HG03565 (cell line): Measurements from ENCODE around the gene MEGF6.

Experiments
- ATAC-seq: cut with Tn5 transposase; IDR thresholded peaks from one replicate; pipeline ENCODE4 v1.9.1; 2021; ENCODE audit warnings: mild to moderate bottlenecking, moderate library complexity; ENCODE audit not compliant: unreplicated experiment

MEGF6 gene

DNA sequence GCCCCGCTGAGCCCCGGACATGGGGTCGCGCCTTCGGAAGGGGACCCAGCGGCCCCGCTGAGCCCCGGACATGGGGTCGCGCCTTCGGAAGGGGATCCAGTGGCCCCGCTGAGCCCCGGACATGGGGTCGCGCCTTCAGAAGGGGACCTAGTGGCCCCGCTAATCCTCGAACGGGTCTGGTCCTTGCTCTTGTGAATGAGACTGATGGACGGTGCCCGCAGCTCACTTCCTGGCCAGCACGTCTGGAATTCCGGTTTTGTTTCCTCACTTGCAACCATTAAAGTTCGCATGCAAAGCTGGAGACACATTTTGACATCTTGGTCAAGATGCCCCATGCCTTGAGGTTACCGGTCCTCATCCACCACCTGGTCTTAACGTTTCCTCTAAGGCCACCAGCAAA lies 33.0 kb upstream of the MEGF6 start:
- ATAC-seq: no peak

- no peak for ATAC-seq
These were observed 31.8 kb upstream of the MEGF6 start for GRCh38 chr1:3642919-3643675.

DNA sequence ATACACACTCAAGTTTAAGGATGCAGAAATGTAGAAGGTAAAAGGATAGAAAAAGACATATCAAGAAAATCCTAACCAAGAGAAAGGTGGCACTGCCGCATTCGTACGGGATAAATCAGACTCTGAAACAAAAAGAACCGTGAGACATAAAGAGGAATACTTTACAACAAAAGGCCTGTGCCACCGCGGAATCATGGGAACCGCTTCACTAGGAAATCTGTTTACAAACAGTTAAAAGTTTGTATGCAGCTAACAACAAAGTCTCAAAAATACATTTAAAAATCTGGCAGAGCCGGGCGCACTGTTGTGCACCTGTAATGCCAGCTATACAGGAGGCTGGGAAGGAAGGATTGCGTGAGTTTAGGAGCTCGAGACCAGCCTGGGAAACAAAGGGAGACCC lies 30.5 kb upstream of the MEGF6 start:
- no peak for ATAC-seq

DNA sequence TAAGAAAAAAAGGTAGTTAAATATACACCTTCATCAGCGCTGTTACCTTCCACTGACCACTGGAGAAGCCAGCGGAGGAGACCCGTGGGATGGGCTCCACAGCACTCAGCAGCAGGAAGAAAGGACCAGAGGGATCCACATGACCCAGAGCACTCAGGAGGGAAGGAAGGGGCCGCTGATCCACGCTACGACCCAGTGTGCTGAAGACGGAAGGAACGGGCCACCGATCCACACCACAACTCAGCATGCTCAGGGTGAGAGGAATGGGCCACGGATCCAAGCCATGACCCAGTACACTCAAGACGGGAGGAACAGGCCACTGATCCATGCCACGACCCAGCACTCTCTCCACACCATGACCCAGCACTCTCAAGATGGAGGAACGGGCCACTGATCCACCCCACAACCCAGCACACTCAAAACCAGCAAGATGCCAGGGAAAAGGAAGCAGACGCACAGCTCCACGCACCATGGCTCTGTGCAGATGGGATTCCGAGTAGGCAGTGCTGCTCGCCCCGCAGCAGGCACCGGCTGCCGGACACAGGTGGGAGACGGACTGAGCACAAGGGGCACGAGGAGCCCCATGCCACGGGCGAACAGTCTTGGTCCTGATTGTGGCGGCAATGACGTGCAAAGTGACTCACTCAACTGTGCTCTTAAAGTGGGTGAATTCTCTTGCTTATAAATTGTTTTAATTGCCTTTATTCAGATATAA lies 29.9 kb upstream of the MEGF6 start:
- ATAC-seq: no peak

GRCh38 chr1:3640121-3640837 lies 29.0 kb upstream of the MEGF6 start:
- no peak for ATAC-seq

DNA sequence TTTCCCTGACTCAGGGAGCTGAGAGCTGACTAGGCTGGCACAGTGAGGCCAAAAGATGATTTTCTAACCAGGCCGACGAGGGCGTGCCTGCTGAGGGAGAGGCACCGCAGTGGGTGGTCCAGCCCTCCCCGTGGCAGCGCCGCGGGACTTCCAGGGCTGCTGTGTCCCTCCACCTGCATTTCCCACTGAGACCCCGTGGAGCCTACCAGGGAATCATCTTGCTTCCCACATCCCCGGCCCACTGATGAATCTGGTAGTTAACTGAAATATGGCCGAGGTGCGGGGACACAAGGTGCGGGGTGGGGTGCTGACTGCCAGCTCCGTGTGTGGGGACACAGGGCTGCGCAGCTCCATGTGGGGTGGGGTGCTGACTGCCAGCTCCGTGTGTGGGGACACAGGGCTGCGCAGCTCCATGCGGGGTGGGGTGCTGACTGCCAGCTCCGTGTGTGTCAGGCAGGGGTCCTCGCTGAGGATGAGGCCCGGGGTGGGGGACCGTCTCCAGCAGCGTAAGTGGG lies 28.1 kb upstream of the MEGF6 start:
- no peak for ATAC-seq

DNA sequence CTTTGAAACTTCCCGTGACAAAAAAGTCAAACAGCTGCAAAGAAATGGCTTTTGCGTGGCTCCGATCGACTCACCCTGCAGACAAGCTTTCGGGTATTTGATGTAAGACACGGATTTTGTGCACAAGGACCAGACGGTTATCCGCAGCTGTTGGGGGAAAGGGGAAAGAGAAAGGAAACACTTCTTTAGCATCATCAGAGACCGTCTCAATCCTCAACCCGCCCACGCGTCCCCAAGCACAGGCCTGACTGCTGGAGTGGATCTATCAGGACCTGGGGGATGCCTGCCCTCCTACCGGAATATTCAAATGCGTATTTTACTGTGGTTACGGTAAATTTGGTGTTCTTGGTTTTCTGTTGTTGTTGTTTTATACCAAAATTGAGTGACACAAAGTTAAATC lies 27.4 kb upstream of the MEGF6 start:
- no peak for ATAC-seq

DNA sequence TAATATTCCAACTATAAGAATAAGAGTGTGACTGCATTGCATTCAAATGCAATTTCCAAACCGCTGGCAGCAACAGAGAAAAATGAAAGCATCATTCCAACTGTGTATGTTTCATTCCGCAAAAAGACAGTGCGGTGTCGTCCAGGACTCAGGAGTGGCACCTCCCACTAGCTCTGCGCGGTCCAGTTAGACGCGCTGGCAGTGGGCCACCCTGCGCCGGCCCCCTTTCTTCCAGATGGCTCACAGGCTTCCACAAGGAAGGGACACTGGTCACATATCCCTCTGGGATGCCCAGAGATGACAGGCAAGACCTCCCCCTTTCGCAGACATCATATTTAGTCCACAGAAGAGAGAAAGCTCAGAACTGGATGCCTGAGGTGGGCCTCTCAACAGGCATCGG lies 26.7 kb upstream of the MEGF6 start:
- no peak for ATAC-seq

- no peak for ATAC-seq
These were observed 25.2 kb upstream of the MEGF6 start for GRCh38 chr1:3636531-3636930.

- no peak for ATAC-seq
These were observed 24.8 kb upstream of the MEGF6 start for GRCh38 chr1:3636080-3636479.

- ATAC-seq: no peak
These were observed 22.9 kb upstream of the MEGF6 start for GRCh38 chr1:3634059-3634800.

DNA sequence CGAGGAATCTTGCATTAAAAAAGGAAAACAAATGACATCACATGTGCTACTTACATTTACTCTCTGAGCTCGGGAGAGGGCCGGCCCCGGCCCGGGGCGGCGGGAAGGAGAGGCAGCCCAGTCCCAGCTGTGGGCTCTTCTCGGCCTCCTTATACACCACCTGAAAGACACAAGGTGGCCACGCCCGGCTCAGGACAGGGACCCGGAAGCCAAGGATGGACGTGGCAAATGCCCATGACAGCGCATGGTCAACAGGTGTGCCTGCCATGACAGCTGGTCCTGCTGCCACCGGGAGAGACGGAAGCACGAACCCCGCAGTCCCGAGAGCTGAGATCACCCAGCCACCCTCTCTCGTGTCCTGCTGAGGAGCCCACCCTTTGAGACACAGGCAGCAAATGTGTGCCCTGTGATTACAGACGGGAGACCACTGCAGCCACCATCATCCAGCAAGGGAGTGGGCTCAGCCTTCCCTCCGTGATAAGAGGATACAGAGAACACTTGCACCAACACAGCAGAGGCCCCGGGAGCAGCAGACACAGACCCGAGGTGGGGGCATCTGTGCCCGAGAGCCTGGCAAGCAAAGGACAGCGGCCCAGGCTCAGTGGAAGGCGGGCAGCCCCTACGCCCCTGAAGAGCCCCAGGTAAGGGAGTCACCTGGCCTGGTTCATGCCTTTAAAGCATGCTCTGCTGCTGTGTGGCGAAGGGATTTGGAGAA lies 22.2 kb upstream of the MEGF6 start:
- ATAC-seq: no peak

GRCh38 chr1:3632716-3633343 lies 21.5 kb upstream of the MEGF6 start:
- ATAC-seq: no peak

GRCh38 chr1:3632298-3632697 lies 21.0 kb upstream of the MEGF6 start:
- ATAC-seq: no peak

- no peak for ATAC-seq
These were observed 20.3 kb upstream of the MEGF6 start for GRCh38 chr1:3631320-3632260.

DNA sequence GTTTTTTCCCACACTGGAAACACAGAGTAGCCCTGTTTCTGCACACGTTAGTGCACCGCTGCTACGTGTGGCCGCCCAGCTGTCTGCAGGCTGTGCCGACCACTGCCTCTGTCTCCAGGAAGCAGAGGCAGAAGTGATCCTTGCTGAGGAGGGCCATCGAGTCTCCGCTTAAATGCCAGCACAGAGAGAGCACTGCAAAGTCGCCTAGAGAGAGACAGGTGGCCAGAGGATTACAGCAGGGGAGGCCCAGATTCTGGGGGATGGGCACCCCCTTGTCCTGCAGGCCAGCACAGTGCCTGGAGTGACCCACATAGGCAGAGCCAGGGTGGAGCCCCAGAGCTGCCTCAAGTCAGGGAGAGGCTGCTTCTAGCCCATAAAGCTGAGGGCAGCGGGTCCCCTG lies 19.6 kb upstream of the MEGF6 start:
- no peak for ATAC-seq

GRCh38 chr1:3630161-3630611 lies 18.9 kb upstream of the MEGF6 start:
- no peak for ATAC-seq

DNA sequence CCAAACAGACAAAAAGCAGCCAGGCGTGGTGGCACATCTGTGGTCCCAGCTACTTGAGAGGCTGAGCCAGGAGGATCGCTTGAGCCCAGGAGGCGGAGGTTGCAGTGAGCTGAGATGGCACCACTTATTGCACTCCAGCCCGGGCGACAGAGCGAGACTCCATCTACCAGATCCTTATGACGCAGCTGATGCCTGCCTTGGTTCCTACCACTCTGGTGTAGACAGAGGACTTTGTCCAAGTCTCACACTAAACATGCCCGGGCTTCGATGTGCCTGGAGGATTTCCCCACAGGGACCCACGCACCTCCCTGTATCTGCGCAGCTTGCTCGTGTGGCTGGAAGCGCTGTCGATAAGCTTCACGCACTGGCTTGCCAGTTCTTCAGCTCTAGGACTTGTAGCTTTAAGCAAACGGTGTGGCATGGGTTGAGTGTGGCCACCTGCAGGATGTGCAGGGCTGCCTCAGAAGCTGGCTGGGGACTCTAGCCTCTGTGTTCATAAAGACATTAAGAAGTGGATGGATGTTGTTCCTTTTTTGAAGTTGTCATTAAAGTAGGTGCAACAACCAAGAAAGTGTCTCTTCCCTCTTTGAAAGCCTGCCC lies 18.4 kb upstream of the MEGF6 start:
- ATAC-seq: no peak
